Breast epithelium (tissue), 4 donors: Measurements from ENCODE around the gene PPP3CB. TPM values are rescaled to one million over a fixed set of nuclear protein-coding genes. Genes with fewer than 3 reads are reported as not detected.

Source experiments
- DNase-seq, 2 donors: peaks; one replicate each; pipeline ENCODE4 v3.0.0-alpha.2; 2019; ENCODE audit warnings: low spot score in 2 of 2
- H3K27ac ChIP-seq, 2 donors: fragments of 200-600 bp; sonication (generic) in 1 of 2; one replicate each; pipeline ENCODE4 v1.5.1; 2016 to 2019; ENCODE audit warnings: mild to moderate bottlenecking in 1 of 2
- H3K27me3 ChIP-seq, 2 donors: fragments of 200-600 bp; sonication (generic) in 1 of 2; one replicate each; pipeline versions ENCODE4 v1.5.1 to v1.6.0; 2017 to 2019; ENCODE audit warnings: control low read depth in 1 of 2, mild to moderate bottlenecking in 1 of 2
- H3K36me3 ChIP-seq: fragments of 200-600 bp; one replicate; pipeline ENCODE4 v1.5.1; 2019
- H3K4me1 ChIP-seq, 2 donors: fragments of 200-600 bp; sonication (generic); one replicate each; pipeline ENCODE4 v1.5.1; 2016 to 2019; ENCODE audit warnings: control low read depth in 1 of 2
- H3K4me3 ChIP-seq, 3 donors: fragments of 200-600 bp; sonication (generic); 1 replicate in 2 of 3; 2 replicates in 1 of 3; pipeline ENCODE4 v1.5.1; 2016 to 2019; ENCODE audit warnings: mild to moderate bottlenecking in 3 of 3, moderate library complexity in 2 of 3
- H3K9me3 ChIP-seq, 2 donors: fragments of 200-600 bp; sonication (generic) in 1 of 2; one replicate each; pipeline ENCODE4 v1.5.1; 2016 to 2019; ENCODE audit warnings: control low read depth in 1 of 2
- POLR2A ChIP-seq: fragments of 450-650 bp; IDR thresholded peaks from one replicate; pipeline ENCODE4 v1.6.1; 2016; ENCODE audit warnings: antibody characterized with exemption, mild to moderate bottlenecking, moderate library complexity
- POLR2AphosphoS5 ChIP-seq, 3 donors: sonication (generic); formaldehyde crosslinking; IDR thresholded peaks; one replicate each; pipeline ENCODE4 v1.6.1; 2017; ENCODE audit warnings: antibody characterized with exemption in 3 of 3
- intact Hi-C: fragments of 100-400 bp; cut with DNase I; formaldehyde crosslinking; loops from one replicate; pipeline ENCODE4 v1.15.1; 2023; ENCODE audit warnings: low total_unique reads
- total RNA-seq, 3 donors: library from RNA; depleted of rRNA; stranded (reverse); fragments of >200 nt; gene quantifications; one replicate each; pipeline ENCODE4 v1.1.0, GENCODE V29; 2016
- TF ChIP-seq, protein P1 (sequence below), 3 donors: fragments of 450-650 bp; IDR thresholded peaks; one replicate each; pipeline ENCODE4 v1.5.1; 2016 to 2017; ENCODE audit warnings: antibody characterized with exemption in 3 of 3, mild to moderate bottlenecking in 3 of 3, moderate library complexity in 3 of 3

PPP3CB gene
- total RNA-seq, 3 donors from 2014 or later = 42.0 to 79.0 (median 49.5) TPM

DNA sequence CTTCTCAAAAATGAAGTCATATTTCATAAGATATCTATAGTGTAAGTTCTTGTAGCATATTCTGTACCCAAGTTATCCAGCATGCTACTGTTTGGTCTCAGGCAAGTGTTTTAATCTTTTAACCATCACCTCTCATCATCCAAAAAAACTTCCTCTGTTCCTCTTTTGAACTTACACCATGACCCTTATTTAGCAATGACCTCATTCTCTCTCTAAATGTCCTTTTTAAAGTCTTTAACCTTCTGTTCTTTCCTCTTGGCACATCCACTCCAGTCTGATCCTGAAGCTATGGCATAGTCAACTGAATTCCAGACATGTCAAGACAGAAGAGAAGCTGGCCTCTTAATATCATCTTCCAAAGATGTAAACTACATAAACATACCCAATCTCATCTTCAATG lies 26.2 kb downstream of the PPP3CB start:
- no peaks in the 10 kb centered on the region for H3K4me1 ChIP-seq
- no peaks in the 10 kb centered on the region for H3K9me3 ChIP-seq
- H3K27me3 ChIP-seq = no peaks in the 10 kb centered on the region
- no peak overlapping the region for H3K4me3 ChIP-seq
- no peak overlapping the region for H3K27ac ChIP-seq
- intact Hi-C loops = no loop called here
- H3K36me3 ChIP-seq = peaks cover 10% of the 10 kb centered on the region
- TF ChIP-seq POLR2A (no peak), POLR2AphosphoS5 (IDR thresholded peaks at IDR 0.05) (no peak)
- TF ChIP-seq, protein P1, sequence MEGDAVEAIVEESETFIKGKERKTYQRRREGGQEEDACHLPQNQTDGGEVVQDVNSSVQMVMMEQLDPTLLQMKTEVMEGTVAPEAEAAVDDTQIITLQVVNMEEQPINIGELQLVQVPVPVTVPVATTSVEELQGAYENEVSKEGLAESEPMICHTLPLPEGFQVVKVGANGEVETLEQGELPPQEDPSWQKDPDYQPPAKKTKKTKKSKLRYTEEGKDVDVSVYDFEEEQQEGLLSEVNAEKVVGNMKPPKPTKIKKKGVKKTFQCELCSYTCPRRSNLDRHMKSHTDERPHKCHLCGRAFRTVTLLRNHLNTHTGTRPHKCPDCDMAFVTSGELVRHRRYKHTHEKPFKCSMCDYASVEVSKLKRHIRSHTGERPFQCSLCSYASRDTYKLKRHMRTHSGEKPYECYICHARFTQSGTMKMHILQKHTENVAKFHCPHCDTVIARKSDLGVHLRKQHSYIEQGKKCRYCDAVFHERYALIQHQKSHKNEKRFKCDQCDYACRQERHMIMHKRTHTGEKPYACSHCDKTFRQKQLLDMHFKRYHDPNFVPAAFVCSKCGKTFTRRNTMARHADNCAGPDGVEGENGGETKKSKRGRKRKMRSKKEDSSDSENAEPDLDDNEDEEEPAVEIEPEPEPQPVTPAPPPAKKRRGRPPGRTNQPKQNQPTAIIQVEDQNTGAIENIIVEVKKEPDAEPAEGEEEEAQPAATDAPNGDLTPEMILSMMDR (IDR thresholded peaks at IDR 0.05) = no peak
- no peak for DNase-seq

DNA sequence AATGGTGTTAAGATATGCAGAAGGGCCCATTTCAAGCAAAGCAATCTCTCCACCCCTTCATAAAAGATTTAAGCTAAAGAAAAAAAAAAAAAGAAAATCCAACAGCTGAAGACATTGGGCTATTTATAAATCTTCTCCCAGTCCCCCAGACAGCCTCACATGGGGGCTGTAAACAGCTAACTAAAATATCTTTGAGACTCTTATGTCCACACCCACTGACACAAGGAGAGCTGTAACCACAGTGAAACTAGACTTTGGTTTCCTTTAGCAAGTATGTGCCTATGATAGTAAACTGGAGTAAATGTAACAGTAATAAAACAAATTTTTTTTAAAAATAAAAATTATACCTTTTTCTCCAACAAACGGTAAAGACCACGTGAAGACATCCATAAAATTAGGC lies 28.6 kb downstream of the PPP3CB start:
- no peak overlapping the region for H3K4me3 ChIP-seq
- no peaks in the 10 kb centered on the region for H3K27me3 ChIP-seq
- H3K4me1 ChIP-seq = no peaks in the 10 kb centered on the region
- DNase-seq = no peak
- no peaks in the 10 kb centered on the region for H3K9me3 ChIP-seq
- H3K36me3 ChIP-seq = peaks cover 10% of the 10 kb centered on the region
- intact Hi-C loops = no loop called here
- TF ChIP-seq, protein P1 (IDR thresholded peaks at IDR 0.05) = no peak
- TF ChIP-seq POLR2AphosphoS5 (IDR thresholded peaks at IDR 0.05) = no peak
- TF ChIP-seq POLR2A = no peak
- no peak overlapping the region for H3K27ac ChIP-seq

DNA sequence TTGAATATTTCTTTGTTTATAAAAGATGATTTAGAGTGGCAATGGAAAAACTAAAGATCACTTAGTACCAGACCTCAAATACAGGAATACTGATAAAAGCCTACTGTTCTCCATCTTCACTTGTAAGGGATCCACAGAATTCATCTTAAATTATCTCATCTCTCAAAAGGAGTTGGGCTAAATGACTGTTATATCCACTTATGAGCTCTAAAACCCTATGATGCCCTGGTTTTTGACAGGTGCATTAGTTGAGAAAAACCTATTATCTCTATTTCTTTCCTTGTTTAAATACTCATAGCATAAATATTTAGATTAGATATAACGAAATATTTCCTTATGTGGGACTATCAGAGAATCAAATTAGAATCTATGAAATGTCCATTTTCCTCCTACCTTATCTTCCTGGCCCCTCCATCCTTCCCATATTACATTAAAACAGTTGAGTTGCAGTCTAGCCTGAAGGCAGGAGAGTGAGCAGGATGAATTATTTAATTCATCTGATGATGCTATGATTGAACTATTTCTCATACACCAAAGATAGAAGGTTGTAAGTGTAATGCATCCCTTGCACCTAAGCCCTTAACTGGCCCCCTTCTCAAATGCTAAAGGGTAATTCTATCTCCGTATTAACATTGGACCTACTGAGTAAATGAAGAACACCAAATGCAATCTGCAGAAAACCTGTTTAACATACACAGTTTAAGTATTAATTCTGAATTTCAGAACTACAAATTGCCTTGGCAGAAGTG lies 29.7 kb downstream of the PPP3CB start:
- H3K4me1 ChIP-seq = no peaks in the 10 kb centered on the region
- H3K9me3 ChIP-seq = no peaks in the 10 kb centered on the region
- H3K36me3 ChIP-seq = peaks cover 10% of the 10 kb centered on the region
- no peaks in the 10 kb centered on the region for H3K27me3 ChIP-seq
- intact Hi-C loops = no loop called here
- TF ChIP-seq POLR2A = no peak
- no peak overlapping the region for H3K27ac ChIP-seq
- H3K4me3 ChIP-seq = no peak overlapping the region
- no peak for DNase-seq

DNA sequence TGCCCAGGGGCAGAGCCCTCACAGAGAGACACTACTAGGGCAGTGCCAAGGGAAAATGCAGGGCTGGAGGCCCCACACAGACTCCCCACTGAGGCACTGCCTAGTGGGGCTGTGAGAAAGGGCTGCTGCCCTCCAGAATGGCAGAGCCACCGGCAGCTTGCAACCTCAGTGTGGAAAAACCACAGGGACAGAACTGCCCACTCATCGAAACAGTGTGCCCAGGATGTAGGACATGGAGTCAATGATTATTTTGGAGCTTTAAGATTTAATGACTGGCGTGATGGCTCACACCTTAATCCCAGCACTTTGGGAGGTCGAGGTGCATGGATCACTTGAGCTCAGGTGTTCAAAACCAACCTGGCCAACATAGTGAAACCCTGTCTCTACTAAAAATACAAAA lies 34.9 kb downstream of the PPP3CB start:
- Histone ChIP-seq H3K27me3 (no peaks in the 10 kb centered on the region), H3K4me1 (no peaks in the 10 kb centered on the region), H3K9me3 (no peaks in the 10 kb centered on the region), H3K4me3 (no peak overlapping the region), H3K27ac (no peak overlapping the region), H3K36me3 (peaks cover 2% of the 10 kb centered on the region)
- DNase-seq = no peak
- intact Hi-C loops = no loop called here
- TF ChIP-seq POLR2A = no peak
- TF ChIP-seq POLR2AphosphoS5 (IDR thresholded peaks at IDR 0.05) = no peak
- TF ChIP-seq, protein P1 (IDR thresholded peaks at IDR 0.05) = no peak

DNA sequence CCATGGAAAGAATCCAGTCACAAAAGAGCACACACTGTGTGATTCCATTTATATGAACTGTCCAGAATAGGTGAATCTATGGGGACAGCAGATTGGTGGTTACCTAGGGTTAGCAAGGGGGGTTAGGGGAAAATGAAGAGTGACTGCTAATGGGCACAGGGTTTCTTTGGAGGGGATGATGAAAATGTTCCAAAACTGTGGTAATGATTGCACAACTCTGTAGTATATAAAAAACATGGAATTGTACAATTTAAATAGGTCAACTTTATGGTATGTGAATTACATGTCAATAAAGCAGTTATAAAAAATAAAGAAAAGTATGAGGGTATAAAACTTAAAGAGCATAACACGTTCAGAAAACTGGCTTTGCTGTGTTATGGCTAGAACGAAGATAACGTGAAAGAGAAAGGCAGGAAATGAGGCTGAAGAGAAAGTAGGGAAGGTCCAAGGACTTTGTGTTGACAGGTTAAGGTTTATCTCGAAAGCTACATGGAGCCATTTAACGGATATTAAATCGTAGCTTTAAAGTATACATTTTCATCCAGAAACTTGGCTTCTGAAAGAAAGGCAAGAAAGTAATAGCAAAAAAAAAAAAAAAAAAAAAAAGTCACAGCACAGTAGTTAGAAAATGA lies 36.0 kb downstream of the PPP3CB start:
- intact Hi-C loops = no loop called here
- H3K9me3 ChIP-seq = no peaks in the 10 kb centered on the region
- H3K4me3 ChIP-seq = no peak overlapping the region
- DNase-seq = no peak
- no peaks in the 10 kb centered on the region for H3K27me3 ChIP-seq
- H3K36me3 ChIP-seq = no peaks in the 10 kb centered on the region
- H3K27ac ChIP-seq = no peak overlapping the region
- H3K4me1 ChIP-seq = no peaks in the 10 kb centered on the region
- TF ChIP-seq, protein P1 (IDR thresholded peaks at IDR 0.05) = no peak
- TF ChIP-seq POLR2A (no peak), POLR2AphosphoS5 (IDR thresholded peaks at IDR 0.05) (no peak)
